Measurements from ENCODE around the gene GATA2.

The GATA2 gene

DNA sequence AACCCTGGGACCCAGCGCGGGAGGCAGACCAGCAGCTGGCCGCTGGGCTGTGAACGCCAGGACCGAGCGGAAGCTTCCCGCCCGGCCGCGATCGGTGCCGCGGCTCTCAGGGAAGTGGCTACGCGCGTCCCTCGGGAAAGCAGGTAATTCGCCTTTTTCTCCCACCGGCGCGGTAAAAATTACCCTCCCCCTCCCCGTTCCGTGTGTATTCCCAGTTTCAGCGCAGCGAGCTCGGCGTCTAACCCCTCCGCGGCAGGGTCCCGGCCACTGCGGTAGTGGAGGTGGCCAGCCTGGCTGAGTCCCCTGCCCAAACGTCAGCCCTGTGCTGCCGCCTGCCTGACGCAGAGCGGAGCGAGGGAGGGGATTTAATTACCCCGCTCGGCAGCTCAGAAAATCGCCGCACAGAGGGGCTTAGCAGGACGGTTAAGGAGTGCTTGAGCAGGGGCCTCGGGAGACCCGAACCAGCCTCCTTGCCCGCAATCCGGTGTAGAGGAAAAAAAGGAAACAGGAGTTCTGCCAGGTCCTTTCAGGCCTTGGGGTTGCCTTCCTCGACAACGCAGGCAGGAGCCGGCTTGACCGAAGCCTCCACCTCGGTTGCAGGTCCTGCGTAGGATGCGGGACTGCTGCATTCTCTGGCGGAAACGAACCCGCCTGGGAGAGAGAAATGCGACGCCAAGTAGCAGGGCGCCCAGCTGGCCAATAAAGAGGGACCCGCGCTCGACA is 2.9 kb downstream of the GATA2 start:
- TF ChIP-seq, protein P1, sequence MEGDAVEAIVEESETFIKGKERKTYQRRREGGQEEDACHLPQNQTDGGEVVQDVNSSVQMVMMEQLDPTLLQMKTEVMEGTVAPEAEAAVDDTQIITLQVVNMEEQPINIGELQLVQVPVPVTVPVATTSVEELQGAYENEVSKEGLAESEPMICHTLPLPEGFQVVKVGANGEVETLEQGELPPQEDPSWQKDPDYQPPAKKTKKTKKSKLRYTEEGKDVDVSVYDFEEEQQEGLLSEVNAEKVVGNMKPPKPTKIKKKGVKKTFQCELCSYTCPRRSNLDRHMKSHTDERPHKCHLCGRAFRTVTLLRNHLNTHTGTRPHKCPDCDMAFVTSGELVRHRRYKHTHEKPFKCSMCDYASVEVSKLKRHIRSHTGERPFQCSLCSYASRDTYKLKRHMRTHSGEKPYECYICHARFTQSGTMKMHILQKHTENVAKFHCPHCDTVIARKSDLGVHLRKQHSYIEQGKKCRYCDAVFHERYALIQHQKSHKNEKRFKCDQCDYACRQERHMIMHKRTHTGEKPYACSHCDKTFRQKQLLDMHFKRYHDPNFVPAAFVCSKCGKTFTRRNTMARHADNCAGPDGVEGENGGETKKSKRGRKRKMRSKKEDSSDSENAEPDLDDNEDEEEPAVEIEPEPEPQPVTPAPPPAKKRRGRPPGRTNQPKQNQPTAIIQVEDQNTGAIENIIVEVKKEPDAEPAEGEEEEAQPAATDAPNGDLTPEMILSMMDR (IDR thresholded peaks at IDR 0.05): no peak
- H3K27me3 ChIP-seq (ENCODE audit: control insufficient read depth, insufficient read depth, low read length): no peaks in the 10 kb centered on the region
- no peaks in the 10 kb centered on the region for H3K79me2 ChIP-seq
- peak overlapping the region; percentile 75 for H3K4me3 ChIP-seq (ENCODE audit: low read depth, low read length)
- H3K4me2 ChIP-seq (ENCODE audit: low read length): peak overlapping the region; percentile 93
- H3K36me3 ChIP-seq (ENCODE audit: control insufficient read depth, insufficient read depth, low read length): no peaks in the 10 kb centered on the region
- peaks cover 4% of the 10 kb centered on the region for H3K4me1 ChIP-seq
- no peaks in the 10 kb centered on the region for H3K9me3 ChIP-seq (ENCODE audit: control insufficient read depth, low read length)
- H3K27ac ChIP-seq: peak overlapping the region; percentile 68
- H3K9ac ChIP-seq: no peak overlapping the region
- H2AFZ ChIP-seq: peak overlapping the region; percentile 45

DNA sequence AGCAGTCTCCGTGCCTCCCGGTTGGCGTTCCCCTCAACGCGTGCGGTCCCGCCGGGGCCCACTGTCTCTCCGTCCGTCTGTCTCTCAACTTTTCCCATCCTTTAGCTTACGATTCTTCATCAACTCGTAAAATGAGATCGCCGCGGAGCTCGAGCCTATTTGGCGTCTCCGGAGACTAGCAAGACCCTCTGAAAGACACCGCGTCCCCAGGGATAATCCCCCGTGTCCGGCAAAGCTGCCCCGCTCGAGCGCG is 3.4 kb downstream of the GATA2 start:
- Histone ChIP-seq H3K27ac (peak overlapping the region; percentile 68), H3K9ac (no peak overlapping the region), H3K4me1 (peaks cover 4% of the 10 kb centered on the region), H3K9me3 (ENCODE audit: control insufficient read depth, low read length) (no peaks in the 10 kb centered on the region), H3K4me3 (ENCODE audit: low read depth, low read length) (peak overlapping the region; percentile 75), H3K4me2 (ENCODE audit: low read length) (peak overlapping the region; percentile 93), H3K79me2 (no peaks in the 10 kb centered on the region), H3K27me3 (ENCODE audit: control insufficient read depth, insufficient read depth, low read length) (no peaks in the 10 kb centered on the region), H3K36me3 (ENCODE audit: control insufficient read depth, insufficient read depth, low read length) (no peaks in the 10 kb centered on the region), H2AFZ (peak overlapping the region; percentile 45)
- TF ChIP-seq, protein P1 (IDR thresholded peaks at IDR 0.05): no peak

DNA sequence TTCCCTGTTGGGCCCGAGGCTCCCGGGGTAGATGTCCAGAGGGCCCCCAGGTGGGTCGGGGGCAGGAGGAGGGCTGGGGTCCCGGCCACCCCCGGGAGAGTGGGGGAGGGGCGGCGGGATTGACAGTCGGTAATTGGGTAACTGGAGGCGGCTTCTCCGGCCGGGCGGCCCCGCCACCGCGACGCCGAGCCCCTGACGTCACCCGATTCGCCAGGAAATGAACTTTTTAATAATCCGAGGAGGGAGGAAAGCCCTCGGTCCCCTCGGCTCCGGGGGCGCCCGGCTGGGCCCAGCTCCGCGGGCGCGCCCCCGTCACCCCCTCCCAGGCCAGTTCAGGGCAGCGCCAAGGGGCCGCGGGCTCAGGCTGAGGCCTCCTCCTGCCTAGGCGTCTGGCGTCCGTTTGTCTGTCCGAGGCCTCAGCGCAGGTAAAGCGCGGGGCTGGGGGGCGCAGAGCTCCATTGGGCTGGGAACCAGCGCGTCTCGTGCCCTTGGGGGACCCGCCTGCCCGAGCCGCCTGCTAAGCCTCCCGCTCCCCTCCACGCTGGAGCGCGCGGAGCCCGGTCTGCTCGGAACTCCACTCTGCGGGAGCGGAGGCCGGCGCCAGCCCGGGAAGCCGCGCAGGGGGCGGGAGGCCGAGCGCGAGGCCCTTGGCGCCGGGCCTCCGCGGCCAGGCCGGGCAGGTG is 3.9 kb downstream of the GATA2 start:
- H3K27ac ChIP-seq: peak overlapping the region; percentile 68
- H2AFZ ChIP-seq: peak overlapping the region; percentile 74
- H3K4me2 ChIP-seq (ENCODE audit: low read length): peak overlapping the region; percentile 93
- no peaks in the 10 kb centered on the region for H3K27me3 ChIP-seq (ENCODE audit: control insufficient read depth, insufficient read depth, low read length)
- no peaks in the 10 kb centered on the region for H3K79me2 ChIP-seq
- H3K4me1 ChIP-seq: peaks cover 4% of the 10 kb centered on the region
- TF ChIP-seq, protein P1 (IDR thresholded peaks at IDR 0.05): no peak
- no peaks in the 10 kb centered on the region for H3K9me3 ChIP-seq (ENCODE audit: control insufficient read depth, low read length)
- no peaks in the 10 kb centered on the region for H3K36me3 ChIP-seq (ENCODE audit: control insufficient read depth, insufficient read depth, low read length)
- H3K4me3 ChIP-seq (ENCODE audit: low read depth, low read length): peak overlapping the region; percentile 75
- no peak overlapping the region for H3K9ac ChIP-seq

DNA sequence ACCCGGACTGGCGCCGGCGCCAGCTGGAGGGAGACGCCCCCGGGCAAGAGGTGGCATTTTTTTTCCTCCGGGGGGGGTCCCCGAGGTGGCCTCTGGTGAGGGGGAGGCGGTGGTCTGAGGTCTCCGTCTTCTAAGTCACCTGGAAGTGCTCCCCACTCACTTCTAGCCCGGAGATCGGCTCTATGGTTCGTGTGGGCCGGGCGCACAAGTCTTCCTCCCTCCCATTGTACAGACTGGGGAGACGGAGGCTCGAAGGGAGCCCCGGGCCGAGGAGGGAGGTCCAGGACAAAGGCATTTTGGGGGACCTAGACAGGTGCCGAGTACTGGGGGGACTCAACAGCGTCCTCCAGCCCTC is 4.4 kb downstream of the GATA2 start:
- H3K9ac ChIP-seq: no peak overlapping the region
- H3K9me3 ChIP-seq (ENCODE audit: control insufficient read depth, low read length): no peaks in the 10 kb centered on the region
- H3K79me2 ChIP-seq: no peaks in the 10 kb centered on the region
- H3K4me3 ChIP-seq (ENCODE audit: low read depth, low read length): peak overlapping the region; percentile 75
- peak overlapping the region; percentile 68 for H3K27ac ChIP-seq
- no peaks in the 10 kb centered on the region for H3K36me3 ChIP-seq (ENCODE audit: control insufficient read depth, insufficient read depth, low read length)
- H3K27me3 ChIP-seq (ENCODE audit: control insufficient read depth, insufficient read depth, low read length): no peaks in the 10 kb centered on the region
- TF ChIP-seq, protein P1 (IDR thresholded peaks at IDR 0.05): no peak
- H2AFZ ChIP-seq: no peak overlapping the region
- peaks cover 4% of the 10 kb centered on the region for H3K4me1 ChIP-seq
- H3K4me2 ChIP-seq (ENCODE audit: low read length): peak overlapping the region; percentile 93
